ENCODE data around the gene LRR1.

DNA sequence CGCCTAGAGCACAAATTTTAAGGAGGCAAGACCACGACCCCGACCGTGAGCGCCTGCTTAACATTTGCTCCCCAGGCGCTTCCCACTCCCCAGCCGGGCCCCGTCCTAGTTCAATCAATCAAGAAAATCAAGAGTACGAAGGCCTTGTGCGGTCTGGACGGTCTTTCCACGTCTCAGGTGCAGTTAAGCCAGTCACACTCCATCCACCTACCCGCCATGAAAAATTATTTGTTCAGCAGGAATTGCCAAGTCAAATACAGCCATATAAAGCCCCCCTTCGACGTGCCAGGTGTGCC is 603 bp upstream of the LRR1 start:
- TF ChIP-seq, protein P1, sequence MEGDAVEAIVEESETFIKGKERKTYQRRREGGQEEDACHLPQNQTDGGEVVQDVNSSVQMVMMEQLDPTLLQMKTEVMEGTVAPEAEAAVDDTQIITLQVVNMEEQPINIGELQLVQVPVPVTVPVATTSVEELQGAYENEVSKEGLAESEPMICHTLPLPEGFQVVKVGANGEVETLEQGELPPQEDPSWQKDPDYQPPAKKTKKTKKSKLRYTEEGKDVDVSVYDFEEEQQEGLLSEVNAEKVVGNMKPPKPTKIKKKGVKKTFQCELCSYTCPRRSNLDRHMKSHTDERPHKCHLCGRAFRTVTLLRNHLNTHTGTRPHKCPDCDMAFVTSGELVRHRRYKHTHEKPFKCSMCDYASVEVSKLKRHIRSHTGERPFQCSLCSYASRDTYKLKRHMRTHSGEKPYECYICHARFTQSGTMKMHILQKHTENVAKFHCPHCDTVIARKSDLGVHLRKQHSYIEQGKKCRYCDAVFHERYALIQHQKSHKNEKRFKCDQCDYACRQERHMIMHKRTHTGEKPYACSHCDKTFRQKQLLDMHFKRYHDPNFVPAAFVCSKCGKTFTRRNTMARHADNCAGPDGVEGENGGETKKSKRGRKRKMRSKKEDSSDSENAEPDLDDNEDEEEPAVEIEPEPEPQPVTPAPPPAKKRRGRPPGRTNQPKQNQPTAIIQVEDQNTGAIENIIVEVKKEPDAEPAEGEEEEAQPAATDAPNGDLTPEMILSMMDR (IDR thresholded peaks at IDR 0.05), result no peak
- no peak for TF ChIP-seq POLR2A (IDR thresholded peaks at IDR 0.05)
- TF ChIP-seq EP300 (IDR thresholded peaks at IDR 0.05), result no peak
